BE2C (cell line): Measurements from ENCODE around the gene CDC42SE1.

Experiments
- DNase-seq: peaks from one replicate; pipeline ENCODE4 v3.0.0-alpha.2; 2020
- H3K27me3 ChIP-seq: fragments of 250-450 bp; sonication (Bioruptor Pico); 2 replicates; pipeline ENCODE4 v1.5.1; 2020; ENCODE audit warnings: mild to moderate bottlenecking
- H3K36me3 ChIP-seq: fragments of 250-450 bp; sonication (Bioruptor Pico); 2 replicates; pipeline ENCODE4 v1.5.1; 2020; ENCODE audit warnings: mild to moderate bottlenecking
- H3K4me1 ChIP-seq: fragments of 250-450 bp; sonication (Bioruptor Pico); 2 replicates; pipeline ENCODE4 v1.5.1; 2020
- H3K4me3 ChIP-seq: 2 replicates; pipeline ENCODE4 v1.5.1; 2011; ENCODE audit warnings: low read depth, low read length
- H3K9me3 ChIP-seq: fragments of 250-450 bp; sonication (Bioruptor Pico); 2 replicates; pipeline ENCODE4 v1.5.1; 2020
- CTCF ChIP-seq: IDR thresholded peaks from 2 replicates; pipeline ENCODE4 v1.5.1; 2012; ENCODE audit warnings: mild to moderate bottlenecking, low read depth, low read length

Gene CDC42SE1

GRCh38 chr1:151058692-151059091, 730 bp downstream of the CDC42SE1 start:
- Histone ChIP-seq H3K36me3 (peaks cover 42% of the 10 kb centered on the region), H3K9me3 (no peaks in the 10 kb centered on the region), H3K27me3 (no peaks in the 10 kb centered on the region), H3K4me3 (peak overlapping the region; percentile 87), H3K4me1 (0 out of 2 replicates have a peak, but pooled peaks cover 3% of the 10 kb centered on the region)
- DNase-seq = peak; percentile 29
- TF ChIP-seq CTCF = no peak

DNA sequence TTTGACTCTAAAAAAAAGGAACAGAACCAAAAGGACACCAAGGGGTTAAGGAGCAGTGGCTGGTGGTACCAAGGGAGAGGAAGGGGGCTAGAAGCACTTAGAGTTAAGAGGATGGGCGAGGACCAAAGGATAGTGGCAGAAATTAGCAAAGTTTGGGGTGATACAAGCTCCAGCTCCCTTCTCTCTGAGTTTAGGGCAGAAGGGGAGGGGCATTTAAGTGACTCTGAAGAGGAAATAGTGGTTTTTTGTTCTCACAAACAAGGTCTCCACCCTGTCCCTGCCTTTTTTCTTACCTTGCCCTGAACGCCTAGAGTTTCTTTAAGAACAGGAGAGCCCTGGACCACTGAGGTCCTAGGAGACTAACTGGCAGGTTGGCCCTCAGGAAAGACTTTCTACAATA, 3.3 kb downstream of the CDC42SE1 start:
- DNase-seq = no peak

GRCh38 chr1:151055581-151055980, 3.8 kb downstream of the CDC42SE1 start:
- Histone ChIP-seq H3K9me3 (no peaks in the 10 kb centered on the region), H3K4me3 (no peak overlapping the region), H3K36me3 (peaks cover 49% of the 10 kb centered on the region), H3K4me1 (0 out of 2 replicates have a peak, but pooled peaks cover 3% of the 10 kb centered on the region), H3K27me3 (no peaks in the 10 kb centered on the region)
- DNase-seq = no peak
- no peak for TF ChIP-seq CTCF

More for the DNA sequence above, 3.3 kb downstream of the CDC42SE1 start:
- 0 out of 2 replicates have a peak, but pooled peaks cover 3% of the 10 kb centered on the region for H3K4me1 ChIP-seq
- no peaks in the 10 kb centered on the region for H3K9me3 ChIP-seq
- TF ChIP-seq CTCF = no peak
- peaks cover 49% of the 10 kb centered on the region for H3K36me3 ChIP-seq
- H3K27me3 ChIP-seq = no peaks in the 10 kb centered on the region
- no peak overlapping the region for H3K4me3 ChIP-seq

GRCh38 chr1:151054971-151055547, 4.4 kb downstream of the CDC42SE1 start:
- peaks cover 49% of the 10 kb centered on the region for H3K36me3 ChIP-seq
- DNase-seq = no peak

DNA sequence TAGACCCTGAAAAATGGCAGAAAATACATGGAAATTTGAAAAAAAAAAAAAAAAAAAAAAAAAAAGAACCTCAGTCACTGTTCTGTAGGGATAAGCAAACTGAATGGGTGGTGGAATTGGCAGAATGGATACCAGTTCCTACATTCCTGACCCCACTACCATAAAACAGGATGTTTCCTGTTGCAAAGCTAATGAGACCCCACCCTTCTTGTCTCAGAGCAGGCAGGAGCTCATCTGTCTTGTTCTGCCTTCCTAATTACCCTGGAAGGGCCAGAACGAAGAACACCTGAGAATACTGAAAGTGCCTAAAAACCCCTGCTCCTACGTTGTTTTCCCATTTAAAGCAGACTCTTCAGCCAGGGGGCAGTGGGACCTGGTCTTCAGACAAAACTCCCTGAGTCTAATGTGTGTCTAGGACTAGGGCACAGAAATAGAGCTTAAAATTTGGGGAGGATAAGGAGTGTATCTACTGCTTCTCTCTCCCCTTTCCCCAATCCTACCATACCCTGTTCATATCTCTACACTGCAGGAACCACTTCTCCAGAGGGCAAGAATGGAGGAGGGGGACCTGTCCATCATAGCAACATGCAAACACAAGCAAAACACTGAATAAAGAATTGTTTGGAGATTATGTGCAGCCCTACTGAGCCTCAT, 7.9 kb downstream of the CDC42SE1 start:
- no peak for TF ChIP-seq CTCF
- no peaks in the 10 kb centered on the region for H3K4me1 ChIP-seq
- H3K27me3 ChIP-seq = no peaks in the 10 kb centered on the region
- peaks cover 43% of the 10 kb centered on the region for H3K36me3 ChIP-seq
- no peak for DNase-seq
- no peaks in the 10 kb centered on the region for H3K9me3 ChIP-seq
- H3K4me3 ChIP-seq = no peak overlapping the region

More at GRCh38 chr1:151054971-151055547, 4.4 kb downstream of the CDC42SE1 start:
- Histone ChIP-seq H3K27me3 (no peaks in the 10 kb centered on the region), H3K9me3 (no peaks in the 10 kb centered on the region), H3K4me1 (0 out of 2 replicates have a peak, but pooled peaks cover 3% of the 10 kb centered on the region), H3K4me3 (no peak overlapping the region)
- TF ChIP-seq CTCF = no peak

DNA sequence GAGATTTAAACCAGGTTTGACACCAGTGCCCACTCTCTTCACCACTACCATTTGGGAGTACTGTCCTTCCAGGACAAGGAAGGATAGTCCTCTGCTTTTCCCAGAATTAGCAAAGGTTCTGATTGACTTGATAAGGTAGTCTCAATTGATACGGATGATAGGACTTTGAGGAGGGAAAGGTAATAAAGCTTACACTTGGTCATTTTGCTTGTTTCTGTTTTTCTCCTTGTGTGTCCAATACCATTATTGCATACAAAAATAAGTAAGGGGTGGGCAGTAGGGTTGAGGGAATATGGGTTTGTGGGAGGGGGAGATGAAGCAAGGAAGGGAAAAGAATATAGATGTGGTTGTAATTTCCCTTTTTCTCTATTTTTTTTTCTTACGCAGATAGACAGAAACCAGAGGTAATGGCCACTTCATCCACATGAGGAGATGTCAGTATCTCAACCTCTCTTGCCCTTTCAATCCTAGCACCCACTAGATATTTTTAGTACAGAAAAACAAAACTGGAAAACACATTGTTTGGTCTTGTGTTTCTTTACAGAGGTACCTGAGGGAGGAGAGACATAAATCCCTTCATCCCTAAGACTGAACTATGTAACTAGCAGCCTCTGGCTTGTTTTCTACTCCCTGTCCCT, 9.3 kb downstream of the CDC42SE1 start:
- Histone ChIP-seq H3K27me3 (no peaks in the 10 kb centered on the region), H3K36me3 (peaks cover 32% of the 10 kb centered on the region), H3K9me3 (no peaks in the 10 kb centered on the region), H3K4me1 (no peaks in the 10 kb centered on the region), H3K4me3 (no peak overlapping the region)
- DNase-seq = no peak
- no peak for TF ChIP-seq CTCF
